ENCODE measurements around the gene DYNLT3. TPM values are rescaled to one million over a fixed set of nuclear protein-coding genes. Genes with fewer than 3 reads are reported as not detected.

The DYNLT3 gene
- polyA plus RNA-seq, 1 donor (not counting 4 experiments of a cell fraction or from before 2014, with no cell fraction given) = 37.3 TPM

DNA sequence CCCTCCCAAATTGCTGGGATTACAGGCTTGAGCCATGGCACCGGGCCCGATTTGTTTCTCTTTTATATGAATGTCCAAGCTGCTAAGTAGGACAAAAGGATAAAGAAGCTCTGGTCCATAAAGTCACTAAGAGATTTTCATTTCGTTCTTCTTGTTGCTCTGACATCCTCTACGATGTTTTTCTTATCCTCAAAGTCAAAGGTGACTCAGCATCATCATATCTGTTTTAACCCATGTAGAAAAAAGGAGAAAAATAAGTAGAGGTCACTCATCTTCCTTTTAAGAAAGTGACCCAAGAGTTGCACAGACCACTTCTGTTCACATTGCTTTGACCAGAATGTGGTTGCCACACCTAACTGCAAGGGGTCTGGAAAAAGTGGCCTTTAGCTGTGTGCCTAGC, 29.3 kb upstream of the DYNLT3 start:
- dilution Hi-C loops (cut with MboI; ENCODE audit: extremely low pct_ligation_motif_present, low sequenced_read_pairs) = no loop called here
- no peaks in the 10 kb centered on the region for H3K9me1 ChIP-seq (ENCODE audit: control insufficient read depth, extremely low read depth, insufficient read depth, low read length)
- no peak overlapping the region for H3K4me2 ChIP-seq (ENCODE audit: control insufficient read depth, extremely low read depth, insufficient read depth, low read depth, low read length)
- FAIRE-seq (no peak), DNase-seq (ENCODE audit: low read depth, low spot score) (no peak)
- H3K4me3 ChIP-seq (ENCODE audit: control insufficient read depth in 2 of 3, extremely low read depth in 1 of 3, insufficient read depth in 2 of 3, low read depth in 1 of 3, low read length in 3 of 3) = no peak overlapping the region
- H2AFZ ChIP-seq (ENCODE audit: control insufficient read depth, low read length) = no peak overlapping the region
- H3K4me1 ChIP-seq (ENCODE audit: control insufficient read depth, extremely low read depth, insufficient read depth, low read length) = peaks cover 11% of the 10 kb centered on the region
- no peak overlapping the region for H3K27ac ChIP-seq (ENCODE audit: control insufficient read depth, insufficient read depth, low read length)
- H3K27me3 ChIP-seq (ENCODE audit: control insufficient read depth, extremely low read depth, insufficient read depth, low read length) = no peaks in the 10 kb centered on the region
- no peaks in the 10 kb centered on the region for H3K79me2 ChIP-seq (ENCODE audit: control insufficient read depth, insufficient read depth, low read length)
- no peaks in the 10 kb centered on the region for H4K20me1 ChIP-seq (ENCODE audit: control insufficient read depth, extremely low read depth, insufficient read depth, low read length)
- H3K36me3 ChIP-seq (ENCODE audit: control insufficient read depth in 2 of 2, extremely low read depth in 1 of 2, insufficient read depth in 2 of 2, low read length in 2 of 2) = no peaks in the 10 kb centered on the region
- no peak for TF ChIP-seq EZH2 (IDR thresholded peaks at IDR 0.05; ENCODE audit: low read length)
- TF ChIP-seq, protein P1, sequence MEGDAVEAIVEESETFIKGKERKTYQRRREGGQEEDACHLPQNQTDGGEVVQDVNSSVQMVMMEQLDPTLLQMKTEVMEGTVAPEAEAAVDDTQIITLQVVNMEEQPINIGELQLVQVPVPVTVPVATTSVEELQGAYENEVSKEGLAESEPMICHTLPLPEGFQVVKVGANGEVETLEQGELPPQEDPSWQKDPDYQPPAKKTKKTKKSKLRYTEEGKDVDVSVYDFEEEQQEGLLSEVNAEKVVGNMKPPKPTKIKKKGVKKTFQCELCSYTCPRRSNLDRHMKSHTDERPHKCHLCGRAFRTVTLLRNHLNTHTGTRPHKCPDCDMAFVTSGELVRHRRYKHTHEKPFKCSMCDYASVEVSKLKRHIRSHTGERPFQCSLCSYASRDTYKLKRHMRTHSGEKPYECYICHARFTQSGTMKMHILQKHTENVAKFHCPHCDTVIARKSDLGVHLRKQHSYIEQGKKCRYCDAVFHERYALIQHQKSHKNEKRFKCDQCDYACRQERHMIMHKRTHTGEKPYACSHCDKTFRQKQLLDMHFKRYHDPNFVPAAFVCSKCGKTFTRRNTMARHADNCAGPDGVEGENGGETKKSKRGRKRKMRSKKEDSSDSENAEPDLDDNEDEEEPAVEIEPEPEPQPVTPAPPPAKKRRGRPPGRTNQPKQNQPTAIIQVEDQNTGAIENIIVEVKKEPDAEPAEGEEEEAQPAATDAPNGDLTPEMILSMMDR (optimal IDR thresholded peaks at IDR 0.05 in 1 of 3, IDR thresholded peaks at IDR 0.05 in 1 of 3, conservative IDR thresholded peaks at IDR 0.05 in 1 of 3; ENCODE audit: extremely low read depth in 1 of 3, insufficient read depth in 2 of 3, low read length in 3 of 3) = no peak
- no peaks in the 10 kb centered on the region for H3K9me3 ChIP-seq (ENCODE audit: control insufficient read depth, low read depth, low read length)
- no peak overlapping the region for H3K9ac ChIP-seq (ENCODE audit: control insufficient read depth, extremely low read depth, insufficient read depth, low read length)

DNA sequence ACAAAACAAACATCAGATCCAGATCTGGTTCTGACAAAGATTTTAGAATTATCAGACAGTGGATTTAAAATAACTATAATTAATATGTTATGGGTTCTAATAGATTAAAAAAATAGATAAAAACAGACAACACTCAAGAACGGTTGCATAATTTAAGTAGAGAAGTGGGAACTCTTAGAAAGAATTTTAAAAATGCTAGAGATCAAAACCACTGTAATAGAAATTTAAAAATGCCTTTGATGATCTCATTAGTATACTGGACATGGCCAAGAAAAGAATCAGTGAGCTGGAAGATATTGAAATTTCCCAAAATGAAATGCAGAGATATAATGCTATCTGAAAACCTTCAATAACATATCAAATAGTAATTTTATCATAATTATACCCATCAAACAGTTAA, 28.3 kb upstream of the DYNLT3 start:
- no peaks in the 10 kb centered on the region for H3K36me3 ChIP-seq (ENCODE audit: control insufficient read depth in 2 of 2, extremely low read depth in 1 of 2, insufficient read depth in 2 of 2, low read length in 2 of 2)
- H3K4me3 ChIP-seq (ENCODE audit: control insufficient read depth in 2 of 3, extremely low read depth in 1 of 3, insufficient read depth in 2 of 3, low read depth in 1 of 3, low read length in 3 of 3) = no peak overlapping the region
- DNase-seq (ENCODE audit: low read depth, low spot score) = no peak
- no peak overlapping the region for H3K9ac ChIP-seq (ENCODE audit: control insufficient read depth, extremely low read depth, insufficient read depth, low read length)
- FAIRE-seq = no peak
- no peaks in the 10 kb centered on the region for H4K20me1 ChIP-seq (ENCODE audit: control insufficient read depth, extremely low read depth, insufficient read depth, low read length)
- H3K9me1 ChIP-seq (ENCODE audit: control insufficient read depth, extremely low read depth, insufficient read depth, low read length) = no peaks in the 10 kb centered on the region
- H3K9me3 ChIP-seq (ENCODE audit: control insufficient read depth, low read depth, low read length) = no peaks in the 10 kb centered on the region
- H3K27ac ChIP-seq (ENCODE audit: control insufficient read depth, insufficient read depth, low read length) = no peak overlapping the region
- H3K4me2 ChIP-seq (ENCODE audit: control insufficient read depth, extremely low read depth, insufficient read depth, low read depth, low read length) = no peak overlapping the region
- dilution Hi-C loops (cut with MboI; ENCODE audit: extremely low pct_ligation_motif_present, low sequenced_read_pairs) = no loop called here
- H3K27me3 ChIP-seq (ENCODE audit: control insufficient read depth, extremely low read depth, insufficient read depth, low read length) = no peaks in the 10 kb centered on the region
- peaks cover 15% of the 10 kb centered on the region for H3K4me1 ChIP-seq (ENCODE audit: control insufficient read depth, extremely low read depth, insufficient read depth, low read length)
- no peak overlapping the region for H2AFZ ChIP-seq (ENCODE audit: control insufficient read depth, low read length)
- no peaks in the 10 kb centered on the region for H3K79me2 ChIP-seq (ENCODE audit: control insufficient read depth, insufficient read depth, low read length)
- no peak for TF ChIP-seq EZH2 (IDR thresholded peaks at IDR 0.05; ENCODE audit: low read length)
- TF ChIP-seq, protein P1 (optimal IDR thresholded peaks at IDR 0.05 in 1 of 3, IDR thresholded peaks at IDR 0.05 in 1 of 3, conservative IDR thresholded peaks at IDR 0.05 in 1 of 3; ENCODE audit: extremely low read depth in 1 of 3, insufficient read depth in 2 of 3, low read length in 3 of 3) = no peak

All from keratinocyte (primary cell).